Psoas muscle (tissue), 8 donors: Measurements from ENCODE around the gene CRIP3. TPM values are rescaled to one million over a fixed set of nuclear protein-coding genes. Genes with fewer than 3 reads are reported as not detected.

Source experiments
- ATAC-seq, 4 donors: fragments of 200-7000 bp; cut with Tn5 transposase; one replicate each; pipeline ENCODE4 v1.9.1; 2020; ENCODE audit warnings: moderate library complexity in 3 of 4, mild to moderate bottlenecking in 2 of 4
- DNase-seq, 2 donors: peaks; one replicate each; pipeline ENCODE4 v3.0.0-alpha.2; 2020
- H3K27ac ChIP-seq: fragments of 200-600 bp; one replicate; pipeline ENCODE4 v1.8.0; 2022
- H3K27me3 ChIP-seq, 3 donors: fragments of 200-600 bp in 1 of 3; one replicate each; pipeline versions ENCODE4 v1.6.1 to v1.8.0; 2013 to 2022; ENCODE audit warnings: low read length in 2 of 3, mild to moderate bottlenecking in 2 of 3, moderate library complexity in 1 of 3; ENCODE audit not compliant: insufficient read depth in 3 of 3
- H3K36me3 ChIP-seq, 2 donors: fragments of 200-600 bp in 1 of 2; one replicate each; pipeline versions ENCODE4 v1.6.1 to v1.8.0; 2013 to 2022; ENCODE audit warnings: low read depth in 1 of 2, mild to moderate bottlenecking in 1 of 2, moderate library complexity in 1 of 2; ENCODE audit not compliant: insufficient read depth in 1 of 2
- H3K4me1 ChIP-seq: fragments of 200-600 bp; one replicate; pipeline ENCODE4 v1.8.0; 2022
- H3K4me3 ChIP-seq: fragments of 200-600 bp; one replicate; pipeline ENCODE4 v1.8.0; 2022; ENCODE audit warnings: mild to moderate bottlenecking
- H3K9me3 ChIP-seq: fragments of 200-600 bp; one replicate; pipeline ENCODE4 v1.8.0; 2022
- WGBS, 3 donors: extraction: QIAGEN DNeasy Blood & Tissue Kit; methylation state at CpG; one replicate each; pipeline versions ENCODE4 v1.1.6 to v1.1.7; 2013; 5-methylcytosine and 5-hydroxymethylcytosine counted together
- intact Hi-C, 2 donors: fragments of 100-400 bp; cut with DNase I; formaldehyde crosslinking; loops; one replicate each; pipeline versions ENCODE4 v1.11.0 to v1.14.2; 2022
- polyA plus RNA-seq, 3 donors: library from polyadenylated mRNA; stranded (reverse); fragments of 200-250 nt; gene quantifications; one replicate each; pipeline ENCODE4 v1.2.3, GENCODE V29; 2013
- total RNA-seq, 4 donors: library from RNA; stranded (reverse); fragmentation: NEBNext Ultra II Directional in 2 of 4; extraction: Animal tissue kit (Norgen Biotek cat#: 25700) in 2 of 4; gene quantifications; one replicate each; pipeline versions ENCODE4 v1.2.1 to v1.2.4, GENCODE V29; 2021 to 2023
- TF ChIP-seq, protein P1 (sequence below): fragments of 200-600 bp; IDR thresholded peaks from one replicate; pipeline ENCODE4 v1.8.0; 2022; ENCODE audit warnings: antibody characterized with exemption
- donor health status: healthy with polysubstance abuse.
- donor health status: DM: no; HTN: no; CAD: no; lungs with moderate emphysema.
- donor health status: Bipolar disorder and iron deficiency.
- donor health status: healthy.
- donor health status: DM: yes; HTN: yes; CAD: no.
- donor health status: DM: no; HTN: no; CAD: no.
- donor health status: DM: no; HTN: no; CAD: no.
- donor health status: DM: yes; HTN: yes; CAD: no.

The CRIP3 gene
- total and polyA plus RNA-seq, 7 donors: 0.05 to 0.47 (median 0.12) TPM; not detected in 3

DNA sequence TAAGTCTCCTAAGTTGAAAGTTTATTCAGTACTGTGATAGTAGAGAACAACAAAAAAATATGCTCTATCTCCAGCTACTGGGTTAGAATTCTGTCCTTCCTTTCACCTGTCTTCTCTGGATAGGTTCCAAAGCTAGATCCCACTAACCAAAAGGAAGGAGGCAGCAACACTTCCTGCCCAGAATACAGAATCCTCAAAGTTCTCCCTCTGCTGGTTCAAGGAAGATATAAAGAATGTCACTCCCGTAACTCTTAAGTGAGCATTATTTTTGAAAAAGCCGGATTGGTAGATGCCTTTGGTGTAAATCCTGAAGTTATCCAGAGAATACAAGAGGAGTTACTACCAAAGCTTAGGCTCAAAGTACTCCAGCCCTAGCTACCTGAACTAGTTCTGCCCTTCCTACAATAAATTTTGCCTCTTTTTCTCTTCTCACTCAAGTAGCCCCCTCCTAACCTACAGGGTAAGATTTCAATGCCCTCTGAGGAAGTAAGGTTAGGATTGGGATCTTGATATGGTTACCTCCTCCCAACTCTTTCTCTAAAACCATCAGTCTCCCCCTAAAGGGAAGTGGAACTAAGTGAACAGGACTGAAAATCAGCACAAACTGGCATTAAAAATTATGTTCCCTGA is 26.0 kb upstream of the CRIP3 start:
- H3K36me3 ChIP-seq: peaks cover 6 to 36% of the 10 kb centered on the region in 2 donors
- intact Hi-C loops: loop anchor here in 1 of 2 donors (5.0 to 10.0 kb wide), 2 partner anchors 67 to 430 kb away; no protein-coding TSS in a partner anchor
- 29 to 40% (median 37%) methylated on average over 2 of the region's 2 CpGs for WGBS, 3 donors
- no peaks in the 10 kb centered on the region for H3K27me3 ChIP-seq
- ATAC-seq (peak; percentile 57 to 67 (median 62)), DNase-seq (no peak)
- no peaks in the 10 kb centered on the region for H3K9me3 ChIP-seq
- peaks cover 8% of the 10 kb centered on the region for H3K4me1 ChIP-seq
- peak overlapping the region; percentile 14 for H3K27ac ChIP-seq
- TF ChIP-seq, protein P1, sequence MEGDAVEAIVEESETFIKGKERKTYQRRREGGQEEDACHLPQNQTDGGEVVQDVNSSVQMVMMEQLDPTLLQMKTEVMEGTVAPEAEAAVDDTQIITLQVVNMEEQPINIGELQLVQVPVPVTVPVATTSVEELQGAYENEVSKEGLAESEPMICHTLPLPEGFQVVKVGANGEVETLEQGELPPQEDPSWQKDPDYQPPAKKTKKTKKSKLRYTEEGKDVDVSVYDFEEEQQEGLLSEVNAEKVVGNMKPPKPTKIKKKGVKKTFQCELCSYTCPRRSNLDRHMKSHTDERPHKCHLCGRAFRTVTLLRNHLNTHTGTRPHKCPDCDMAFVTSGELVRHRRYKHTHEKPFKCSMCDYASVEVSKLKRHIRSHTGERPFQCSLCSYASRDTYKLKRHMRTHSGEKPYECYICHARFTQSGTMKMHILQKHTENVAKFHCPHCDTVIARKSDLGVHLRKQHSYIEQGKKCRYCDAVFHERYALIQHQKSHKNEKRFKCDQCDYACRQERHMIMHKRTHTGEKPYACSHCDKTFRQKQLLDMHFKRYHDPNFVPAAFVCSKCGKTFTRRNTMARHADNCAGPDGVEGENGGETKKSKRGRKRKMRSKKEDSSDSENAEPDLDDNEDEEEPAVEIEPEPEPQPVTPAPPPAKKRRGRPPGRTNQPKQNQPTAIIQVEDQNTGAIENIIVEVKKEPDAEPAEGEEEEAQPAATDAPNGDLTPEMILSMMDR: peak; percentile 48
- H3K4me3 ChIP-seq: no peak overlapping the region

DNA sequence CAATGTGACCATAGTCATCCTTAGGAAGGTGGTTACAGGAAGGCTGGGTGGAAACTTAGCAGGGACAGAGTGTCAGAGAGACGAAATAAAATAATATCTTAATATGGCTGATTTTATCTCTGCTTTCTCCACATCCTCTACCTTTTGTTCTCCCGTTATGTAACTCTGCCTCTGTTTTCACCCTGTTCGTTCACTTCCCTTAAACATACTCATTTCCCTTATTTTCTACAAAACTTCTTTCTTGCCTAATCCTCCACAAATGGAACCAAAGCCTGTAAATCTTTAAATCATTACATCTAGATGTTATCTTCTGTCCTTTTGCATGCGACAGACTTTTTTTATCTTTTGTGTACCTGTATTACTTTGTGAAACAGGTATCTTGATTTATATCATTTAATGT is 23.3 kb upstream of the CRIP3 start:
- TF ChIP-seq, protein P1: no peak
- peaks cover 0 to 18% of the 10 kb centered on the region in 2 donors for H3K36me3 ChIP-seq
- no peaks in the 10 kb centered on the region for H3K9me3 ChIP-seq
- intact Hi-C loops: loop anchor here in 1 of 2 donors (5.0 to 10.0 kb wide), 2 partner anchors 65 to 427 kb away; no protein-coding TSS in a partner anchor
- H3K27me3 ChIP-seq: no peaks in the 10 kb centered on the region
- no peak for ATAC-seq
- H3K4me3 ChIP-seq: no peak overlapping the region
- no peak for DNase-seq
- H3K27ac ChIP-seq: no peak overlapping the region
- H3K4me1 ChIP-seq: peaks cover 8% of the 10 kb centered on the region
- 83 to 88% (median 87%) methylated on average over 4 of the region's 4 CpGs for WGBS, 3 donors

DNA sequence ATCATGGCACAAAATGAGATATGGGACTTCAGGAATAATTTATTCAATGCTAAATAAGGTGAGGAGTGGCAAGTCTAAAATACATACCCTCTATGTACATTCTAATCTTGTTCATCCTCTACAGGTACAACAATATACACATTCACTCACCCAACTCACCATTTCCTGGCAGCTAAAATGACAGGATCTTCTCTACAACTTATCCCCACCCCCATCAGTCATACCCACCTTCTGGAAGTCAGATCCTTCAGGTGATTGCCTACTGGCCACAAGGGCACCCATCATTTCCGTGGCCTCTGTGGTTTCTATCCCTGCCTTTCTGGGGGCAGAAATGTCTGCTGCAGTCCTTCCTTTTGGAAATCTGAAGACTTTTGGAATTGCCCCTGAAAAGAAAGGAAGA is 22.8 kb upstream of the CRIP3 start:
- Histone ChIP-seq H3K9me3 (no peaks in the 10 kb centered on the region), H3K27me3 (no peaks in the 10 kb centered on the region), H3K4me1 (peaks cover 8% of the 10 kb centered on the region), H3K36me3 (peaks cover 0 to 14% of the 10 kb centered on the region in 2 donors), H3K27ac (no peak overlapping the region), H3K4me3 (no peak overlapping the region)
- ATAC-seq (no peak), DNase-seq (no peak)
- TF ChIP-seq, protein P1: no peak
- intact Hi-C loops: loop anchor here in 1 of 2 donors (5.0 to 10.0 kb wide), 2 partner anchors 64 to 427 kb away; no protein-coding TSS in a partner anchor
- WGBS, 3 donors: 89 to 100% (median 93%) methylated on average over 1 of the region's 1 CpG

DNA sequence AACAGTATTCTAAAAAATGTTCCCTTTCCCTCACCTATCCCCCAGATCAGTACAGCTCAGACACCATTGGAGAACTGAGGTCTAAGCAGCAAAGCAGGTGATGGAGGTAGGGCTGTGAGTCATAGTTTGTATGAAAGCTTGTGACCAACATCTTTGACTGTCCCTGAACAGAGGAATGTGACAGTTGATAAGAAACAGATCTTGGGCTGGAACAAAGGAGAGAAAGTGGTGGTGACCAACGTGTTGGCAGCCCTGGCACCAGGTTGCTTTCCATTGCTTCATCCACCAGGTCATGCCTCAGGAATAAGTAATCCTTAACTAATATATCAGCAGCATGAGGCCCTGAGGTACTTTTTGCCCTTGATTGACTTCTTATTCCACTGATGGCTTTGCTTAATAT is 19.9 kb upstream of the CRIP3 start:
- H3K27me3 ChIP-seq: no peaks in the 10 kb centered on the region
- no peak overlapping the region for H3K4me3 ChIP-seq
- no peak for ATAC-seq
- no peaks in the 10 kb centered on the region for H3K9me3 ChIP-seq
- whole genome bisulfite sequencing, 3 donors: 12 to 28% (median 27%) methylated on average over 1 of the region's 1 CpG
- no peak overlapping the region for H3K27ac ChIP-seq
- H3K4me1 ChIP-seq: no peaks in the 10 kb centered on the region
- peaks cover 0 to 9% of the 10 kb centered on the region in 2 donors for H3K36me3 ChIP-seq
- no peak for DNase-seq
- TF ChIP-seq, protein P1: no peak
- intact Hi-C loops: no loop called here
